Activated CD8-positive, alpha-beta memory T cell treated with anti-CD3 and anti-CD28 coated beads, Interleukin-2, amount 10 ng/mL, durations not matched to agents 7 days and 5 days (primary cell): ENCODE measurements around the gene ROBO1. TPM values are rescaled to one million over a fixed set of nuclear protein-coding genes. Genes with fewer than 3 reads are reported as not detected.

ENCODE experiments used
- ATAC-seq: fragments of 150-1000 bp; cut with Tn5 transposase; one replicate; pipeline ENCODE4 v1.10.0; 2021; ENCODE audit warnings: moderate library complexity
- CTCF ChIA-PET: fragments of 350-600 bp; sonication (Branson Sonifier 250); formaldehyde crosslinking; loops from one replicate; lab custom pipeline; 2021; ENCODE audit warnings: antibody characterized with exemption; lab: Charles Lee
- DNase-seq: peaks from one replicate; pipeline ENCODE4 v3.0.0-alpha.2; 2020
- H3K27ac Mint-ChIP-seq: one replicate; pipeline ENCODE4 v1.8.0; 2021; ENCODE audit warnings: mild to moderate bottlenecking, mixed read lengths
- H3K27me3 Mint-ChIP-seq: one replicate; pipeline ENCODE4 v1.8.0; 2021; ENCODE audit warnings: mixed read lengths
- H3K36me3 Mint-ChIP-seq: one replicate; pipeline ENCODE4 v1.8.0; 2021; ENCODE audit warnings: mild to moderate bottlenecking, mixed read lengths
- H3K4me1 Mint-ChIP-seq: one replicate; pipeline ENCODE4 v1.8.0; 2021; ENCODE audit warnings: mixed read lengths
- H3K4me3 Mint-ChIP-seq: one replicate; pipeline ENCODE4 v1.8.0; 2021; ENCODE audit warnings: mild to moderate bottlenecking, moderate library complexity, mixed read lengths
- H3K9me3 Mint-ChIP-seq: one replicate; pipeline ENCODE4 v1.8.0; 2022; ENCODE audit warnings: low read depth, mixed read lengths
- total RNA-seq, 2 experiments: library from RNA; stranded (reverse); gene quantifications; one replicate each; pipeline ENCODE4 v1.2.3, GENCODE V29; 2021

Gene ROBO1
- total RNA-seq, 2 experiments from 2014 or later: 0.32 to 0.87 TPM

DNA sequence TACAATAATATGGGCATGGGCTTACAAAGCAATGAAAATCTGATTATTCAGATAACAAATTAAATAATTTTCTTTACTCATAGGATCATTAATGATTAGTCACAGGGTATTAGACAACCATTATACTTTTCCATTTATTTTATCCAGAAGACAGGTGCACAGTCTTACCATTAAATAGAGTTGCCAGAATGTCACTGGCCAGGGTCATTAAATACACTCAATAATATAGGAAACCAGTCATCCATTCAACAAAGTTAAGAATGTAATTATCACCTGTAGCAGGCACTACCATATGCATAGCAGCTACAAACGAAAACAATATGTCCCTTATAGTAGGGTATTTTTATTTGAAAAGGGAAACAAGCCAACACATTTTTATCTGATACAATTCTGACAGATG is 16.1 kb downstream of the ROBO1 start:
- Mint-ChIP-seq H3K9me3 (peaks cover 5% of the 10 kb centered on the region), H3K27ac (no peak overlapping the region), H3K36me3 (peaks cover 1% of the 10 kb centered on the region), H3K4me1 (no peaks in the 10 kb centered on the region), H3K27me3 (no peaks in the 10 kb centered on the region), H3K4me3 (no peak overlapping the region)
- DNase-seq: no peak
- CTCF ChIA-PET: no interaction called here
- ATAC-seq: no peak

DNA sequence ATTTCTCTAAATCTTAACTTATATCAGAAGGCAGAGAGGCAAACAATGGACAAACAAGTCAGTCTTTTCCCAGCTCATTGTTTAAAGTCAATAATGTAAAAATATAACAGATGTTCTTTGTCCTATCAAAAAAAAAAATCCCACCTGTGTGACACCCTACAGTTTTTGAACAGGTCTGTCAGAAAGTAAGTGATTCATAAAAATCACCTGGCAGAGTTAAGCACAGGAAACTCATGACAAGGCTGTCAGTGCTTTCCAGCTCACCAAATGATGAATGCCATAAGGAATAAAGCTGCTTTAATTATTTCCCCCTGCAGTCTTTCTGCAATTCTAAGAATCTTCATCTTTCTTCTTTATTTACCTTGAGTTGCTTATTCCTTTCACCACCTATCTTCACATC is 30.3 kb downstream of the ROBO1 start:
- Mint-ChIP-seq H3K36me3 (no peaks in the 10 kb centered on the region), H3K27ac (no peak overlapping the region), H3K27me3 (no peaks in the 10 kb centered on the region), H3K4me3 (no peak overlapping the region), H3K9me3 (peaks cover 23% of the 10 kb centered on the region), H3K4me1 (no peaks in the 10 kb centered on the region)
- CTCF ChIA-PET: no interaction called here
- DNase-seq (no peak), ATAC-seq (no peak)

GRCh38 chr3:79729096-79729495 is 38.7 kb downstream of the ROBO1 start:
- Mint-ChIP-seq H3K4me1 (no peaks in the 10 kb centered on the region), H3K9me3 (peaks cover 13% of the 10 kb centered on the region), H3K27me3 (no peaks in the 10 kb centered on the region), H3K27ac (no peak overlapping the region), H3K4me3 (no peak overlapping the region), H3K36me3 (no peaks in the 10 kb centered on the region)
- DNase-seq (no peak), ATAC-seq (no peak)
- CTCF ChIA-PET: no interaction called here

- DNase-seq: no peak
- CTCF ChIA-PET: no interaction called here
- no peak overlapping the region for H3K27ac Mint-ChIP-seq
- H3K4me3 Mint-ChIP-seq: no peak overlapping the region
- no peaks in the 10 kb centered on the region for H3K36me3 Mint-ChIP-seq
- H3K27me3 Mint-ChIP-seq: no peaks in the 10 kb centered on the region
- ATAC-seq: no peak
- H3K9me3 Mint-ChIP-seq: peaks cover 3% of the 10 kb centered on the region
- no peaks in the 10 kb centered on the region for H3K4me1 Mint-ChIP-seq
Observed at GRCh38 chr3:79726786-79727185, 41.0 kb downstream of the ROBO1 start.

DNA sequence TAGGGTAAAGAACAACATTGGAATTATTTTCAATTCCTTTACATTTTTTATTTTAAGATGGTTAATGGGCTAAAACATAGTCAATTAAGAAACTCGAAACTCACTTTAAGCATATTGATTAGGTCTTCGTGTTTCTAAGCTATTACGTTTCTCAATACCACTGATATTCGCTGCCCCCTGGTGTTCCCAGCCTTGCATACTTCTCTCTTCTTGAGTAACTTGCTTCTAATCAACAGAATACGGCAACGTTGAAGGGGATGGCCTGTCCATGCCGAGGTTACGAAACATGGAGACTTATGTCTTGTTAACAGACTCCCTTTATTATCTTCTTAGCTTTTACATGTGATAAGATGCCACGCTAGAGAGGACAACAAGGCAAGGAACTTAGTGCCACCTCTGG is 43.6 kb downstream of the ROBO1 start:
- no peak overlapping the region for H3K27ac Mint-ChIP-seq
- no peaks in the 10 kb centered on the region for H3K27me3 Mint-ChIP-seq
- no peak for ATAC-seq
- no peaks in the 10 kb centered on the region for H3K4me1 Mint-ChIP-seq
- no peak overlapping the region for H3K4me3 Mint-ChIP-seq
- CTCF ChIA-PET: no interaction called here
- no peaks in the 10 kb centered on the region for H3K36me3 Mint-ChIP-seq
- H3K9me3 Mint-ChIP-seq: peaks cover 3% of the 10 kb centered on the region
- DNase-seq: no peak

DNA sequence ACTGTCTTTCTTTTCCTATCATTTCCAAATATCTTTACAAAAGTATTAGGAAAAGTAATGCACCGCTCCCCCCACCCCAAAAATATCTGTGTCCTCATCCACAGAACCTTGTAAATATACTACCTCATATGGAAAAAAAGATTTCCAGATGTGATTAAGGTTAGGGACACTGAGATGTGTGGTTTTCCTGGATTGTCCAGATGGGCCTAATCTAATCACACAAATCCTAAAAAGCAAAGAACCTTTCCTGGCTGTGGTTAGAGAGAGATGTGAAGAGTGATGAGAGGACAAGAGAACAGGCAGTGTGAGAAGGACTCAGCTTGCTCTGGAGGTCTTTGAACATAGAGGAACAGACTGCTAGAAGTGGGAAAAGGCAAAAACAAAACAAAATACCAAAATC is 77.7 kb downstream of the ROBO1 start:
- ATAC-seq (no peak), DNase-seq (no peak)
- CTCF ChIA-PET: no interaction called here
- no peaks in the 10 kb centered on the region for H3K36me3 Mint-ChIP-seq
- no peaks in the 10 kb centered on the region for H3K27me3 Mint-ChIP-seq
- H3K4me3 Mint-ChIP-seq: no peak overlapping the region
- H3K9me3 Mint-ChIP-seq: peaks cover 2% of the 10 kb centered on the region
- H3K4me1 Mint-ChIP-seq: no peaks in the 10 kb centered on the region
- H3K27ac Mint-ChIP-seq: no peak overlapping the region

DNA sequence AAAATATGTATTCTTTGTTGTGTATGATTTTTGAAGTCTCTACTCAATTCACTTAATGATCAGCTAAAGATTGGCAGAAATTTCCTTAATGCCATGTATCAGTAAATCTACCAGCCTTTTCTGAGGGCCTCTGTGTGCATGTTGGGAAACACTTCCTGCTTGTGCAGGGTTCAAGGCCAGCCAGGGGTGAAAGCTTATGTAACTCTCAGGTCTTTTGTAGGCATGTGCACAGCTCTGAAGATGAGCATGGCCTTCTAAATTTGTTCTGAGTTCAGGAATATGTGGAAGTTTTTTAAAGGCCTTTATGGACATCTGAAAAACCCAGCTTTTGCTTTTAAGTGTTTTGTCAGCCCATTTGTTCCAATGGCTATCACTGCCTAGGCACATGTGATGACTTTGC is 82.7 kb downstream of the ROBO1 start:
- Mint-ChIP-seq H3K36me3 (no peaks in the 10 kb centered on the region), H3K4me1 (no peaks in the 10 kb centered on the region), H3K4me3 (no peak overlapping the region), H3K27ac (no peak overlapping the region), H3K9me3 (peaks cover 13% of the 10 kb centered on the region), H3K27me3 (no peaks in the 10 kb centered on the region)
- CTCF ChIA-PET: no interaction called here
- ATAC-seq: no peak
- no peak for DNase-seq

- Mint-ChIP-seq H3K4me3 (no peak overlapping the region), H3K27ac (no peak overlapping the region), H3K27me3 (no peaks in the 10 kb centered on the region), H3K4me1 (no peaks in the 10 kb centered on the region), H3K36me3 (no peaks in the 10 kb centered on the region), H3K9me3 (peaks cover 14% of the 10 kb centered on the region)
- DNase-seq: no peak
- CTCF ChIA-PET: no interaction called here
- no peak for ATAC-seq
Observed at GRCh38 chr3:79684041-79684440, 83.8 kb downstream of the ROBO1 start.

- Mint-ChIP-seq H3K36me3 (no peaks in the 10 kb centered on the region), H3K4me3 (no peak overlapping the region), H3K27ac (no peak overlapping the region), H3K9me3 (peaks cover 16% of the 10 kb centered on the region), H3K27me3 (no peaks in the 10 kb centered on the region), H3K4me1 (no peaks in the 10 kb centered on the region)
- ATAC-seq (no peak), DNase-seq (no peak)
- CTCF ChIA-PET: no interaction called here
Observed at GRCh38 chr3:79672731-79673130, 95.1 kb downstream of the ROBO1 start.

- Mint-ChIP-seq H3K4me1 (no peaks in the 10 kb centered on the region), H3K9me3 (peaks cover 15% of the 10 kb centered on the region), H3K4me3 (no peak overlapping the region), H3K36me3 (no peaks in the 10 kb centered on the region), H3K27me3 (no peaks in the 10 kb centered on the region), H3K27ac (no peak overlapping the region)
- CTCF ChIA-PET: no interaction called here
- DNase-seq: no peak
- no peak for ATAC-seq
Observed at GRCh38 chr3:79672075-79672474, 95.7 kb downstream of the ROBO1 start.

- Mint-ChIP-seq H3K4me3 (no peak overlapping the region), H3K9me3 (peaks cover 8% of the 10 kb centered on the region), H3K36me3 (no peaks in the 10 kb centered on the region), H3K27ac (no peak overlapping the region), H3K4me1 (no peaks in the 10 kb centered on the region), H3K27me3 (no peaks in the 10 kb centered on the region)
- CTCF ChIA-PET: no interaction called here
- ATAC-seq (no peak), DNase-seq (no peak)
Observed at GRCh38 chr3:79670178-79670577, 97.6 kb downstream of the ROBO1 start.

DNA sequence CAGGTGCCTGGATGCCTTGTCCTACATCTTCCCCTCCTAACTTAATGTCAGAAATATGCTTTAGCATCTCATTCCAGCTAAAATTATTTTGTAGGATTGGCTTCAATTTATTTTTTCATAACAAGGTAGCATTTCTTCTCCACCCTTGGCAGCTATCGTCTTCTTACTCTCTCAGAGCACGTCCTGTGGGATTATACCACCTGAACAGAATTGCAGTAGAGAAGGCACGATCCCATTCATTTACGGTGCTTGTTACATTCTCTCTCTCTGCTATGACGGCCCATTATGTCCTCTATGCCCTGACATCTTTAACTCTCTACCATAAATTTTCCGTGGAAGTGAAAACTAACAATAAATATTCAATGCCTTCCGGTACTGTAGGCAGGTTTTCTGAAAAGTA is 103.3 kb downstream of the ROBO1 start:
- DNase-seq (no peak), ATAC-seq (no peak)
- no peaks in the 10 kb centered on the region for H3K4me1 Mint-ChIP-seq
- no peaks in the 10 kb centered on the region for H3K27me3 Mint-ChIP-seq
- peaks cover 16% of the 10 kb centered on the region for H3K9me3 Mint-ChIP-seq
- H3K4me3 Mint-ChIP-seq: no peak overlapping the region
- no peak overlapping the region for H3K27ac Mint-ChIP-seq
- no peaks in the 10 kb centered on the region for H3K36me3 Mint-ChIP-seq
- CTCF ChIA-PET: no interaction called here

GRCh38 chr3:79661896-79662295 is 105.9 kb downstream of the ROBO1 start:
- Mint-ChIP-seq H3K36me3 (no peaks in the 10 kb centered on the region), H3K27ac (no peak overlapping the region), H3K4me1 (no peaks in the 10 kb centered on the region), H3K4me3 (no peak overlapping the region), H3K9me3 (peaks cover 15% of the 10 kb centered on the region), H3K27me3 (no peaks in the 10 kb centered on the region)
- CTCF ChIA-PET: no interaction called here
- DNase-seq: no peak
- no peak for ATAC-seq

- CTCF ChIA-PET: no interaction called here
- Mint-ChIP-seq H3K36me3 (no peaks in the 10 kb centered on the region), H3K9me3 (peaks cover 13% of the 10 kb centered on the region), H3K4me3 (no peak overlapping the region), H3K4me1 (no peaks in the 10 kb centered on the region), H3K27ac (no peak overlapping the region), H3K27me3 (no peaks in the 10 kb centered on the region)
- DNase-seq: no peak
- ATAC-seq: no peak
Observed at GRCh38 chr3:79657076-79657475, 110.7 kb downstream of the ROBO1 start.

DNA sequence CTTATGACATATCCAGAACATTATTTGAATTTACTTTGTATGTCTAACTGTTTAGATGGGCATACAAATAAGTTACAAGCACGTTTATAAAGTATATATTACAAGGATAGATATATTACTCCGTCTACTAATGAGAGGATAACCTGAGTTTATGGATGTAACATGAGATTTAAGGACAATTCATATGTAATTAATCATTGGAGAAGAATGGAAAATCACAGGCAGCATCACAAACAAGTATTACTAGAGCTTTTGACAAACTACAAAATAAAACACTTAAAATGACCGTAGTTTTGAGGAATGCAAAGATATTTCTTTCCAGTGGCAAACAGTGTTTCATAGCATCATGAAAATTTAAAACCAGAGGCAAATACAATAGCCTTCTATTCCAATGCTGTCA is 113.8 kb downstream of the ROBO1 start:
- ATAC-seq: no peak
- Mint-ChIP-seq H3K27ac (no peak overlapping the region), H3K36me3 (no peaks in the 10 kb centered on the region)

More for the DNA sequence above, 113.8 kb downstream of the ROBO1 start:
- Mint-ChIP-seq H3K4me3 (no peak overlapping the region), H3K27me3 (no peaks in the 10 kb centered on the region), H3K4me1 (no peaks in the 10 kb centered on the region), H3K9me3 (peaks cover 5% of the 10 kb centered on the region)
- CTCF ChIA-PET: no interaction called here
- no peak for DNase-seq
